H1 (cell line): ENCODE data around the gene SPEF1. TPM values are rescaled to one million over a fixed set of nuclear protein-coding genes. Genes with fewer than 3 reads are reported as not detected.

Experiments used
- CEBPB ChIP-seq: IDR thresholded peaks from 2 replicates; pipeline ENCODE4 v1.6.1; 2012; ENCODE audit warnings: low read depth, low read length
- GTF2F1 ChIP-seq: IDR thresholded peaks from 2 replicates; pipeline ENCODE4 v1.6.1; 2012; ENCODE audit warnings: low read depth, low read length, improper control_type of control experiment, borderline replicate concordance
- JUND ChIP-seq: IDR thresholded peaks from 2 replicates; pipeline ENCODE4 v1.6.1; 2011; ENCODE audit warnings: mild to moderate bottlenecking, improper control_type of control experiment, low read length
- NRF1 ChIP-seq: IDR thresholded peaks from 2 replicates; pipeline ENCODE4 v1.6.1; 2011; ENCODE audit warnings: mild to moderate bottlenecking, low read depth, low read length, improper control_type of control experiment
- polyA plus RNA-seq, 7 experiments: library from polyadenylated mRNA; depleted of rRNA in 3 of 7; stranded (reverse) in 5 of 7; unstranded in 2 of 7; fragments of >200 nt in 5 of 7; fragments of 200-250 nt in 2 of 7; gene quantifications; 1 replicate in 5 of 7; 2 replicates in 1 of 7; 4 replicates in 1 of 7; pipeline versions ENCODE4 v1.2.1 to v1.2.3, GENCODE V29; 2011 to 2013; ENCODE audit warnings: missing spikeins in 2 of 7, mixed read lengths in 2 of 7
- total RNA-seq: library from RNA; stranded (reverse); fragmentation: NEBNext Ultra II Directional; extraction: Animal tissue kit (Norgen Biotek cat#: 25700); gene quantifications from 2 replicates; pipeline ENCODE4 v1.2.1, GENCODE V29; 2021
- TF ChIP-seq, protein P1 (sequence below): fragments of 300-600 bp; sonication (generic); IDR thresholded peaks from 2 replicates; pipeline ENCODE4 v1.7.1; 2012; ENCODE audit warnings: low read length, moderate library complexity, mild to moderate bottlenecking, inconsistent platforms; ENCODE audit not compliant: insufficient replicate concordance
- TF ChIP-seq, protein P2 (sequence below): IDR thresholded peaks from 2 replicates; pipeline ENCODE4 v1.6.1; 2012; ENCODE audit warnings: low read length, inconsistent platforms

SPEF1 gene
- total and polyA plus RNA-seq, 2 of the 8 experiments (the other 6 are each of a cell fraction or from before 2014, with no cell fraction given), result 0.51 to 0.71 TPM

DNA sequence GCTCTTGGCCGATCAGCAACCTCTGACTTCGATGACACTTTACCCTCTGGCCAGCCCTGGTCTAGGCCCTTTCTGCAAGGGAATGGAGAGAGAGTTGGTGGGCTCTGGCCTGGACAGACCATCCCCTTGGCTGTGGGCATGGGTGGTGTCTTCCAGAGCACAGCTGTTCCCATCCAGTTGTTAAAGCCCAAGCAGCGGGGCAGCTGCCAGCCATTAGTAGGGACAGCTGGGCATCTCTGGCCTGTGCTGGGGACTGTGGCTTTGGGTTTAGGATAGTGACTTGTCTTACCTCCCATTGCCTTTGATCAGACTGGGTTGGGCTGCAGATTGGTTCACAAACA is 17.6 kb upstream of the SPEF1 start (continued):
- TF ChIP-seq, protein P1, sequence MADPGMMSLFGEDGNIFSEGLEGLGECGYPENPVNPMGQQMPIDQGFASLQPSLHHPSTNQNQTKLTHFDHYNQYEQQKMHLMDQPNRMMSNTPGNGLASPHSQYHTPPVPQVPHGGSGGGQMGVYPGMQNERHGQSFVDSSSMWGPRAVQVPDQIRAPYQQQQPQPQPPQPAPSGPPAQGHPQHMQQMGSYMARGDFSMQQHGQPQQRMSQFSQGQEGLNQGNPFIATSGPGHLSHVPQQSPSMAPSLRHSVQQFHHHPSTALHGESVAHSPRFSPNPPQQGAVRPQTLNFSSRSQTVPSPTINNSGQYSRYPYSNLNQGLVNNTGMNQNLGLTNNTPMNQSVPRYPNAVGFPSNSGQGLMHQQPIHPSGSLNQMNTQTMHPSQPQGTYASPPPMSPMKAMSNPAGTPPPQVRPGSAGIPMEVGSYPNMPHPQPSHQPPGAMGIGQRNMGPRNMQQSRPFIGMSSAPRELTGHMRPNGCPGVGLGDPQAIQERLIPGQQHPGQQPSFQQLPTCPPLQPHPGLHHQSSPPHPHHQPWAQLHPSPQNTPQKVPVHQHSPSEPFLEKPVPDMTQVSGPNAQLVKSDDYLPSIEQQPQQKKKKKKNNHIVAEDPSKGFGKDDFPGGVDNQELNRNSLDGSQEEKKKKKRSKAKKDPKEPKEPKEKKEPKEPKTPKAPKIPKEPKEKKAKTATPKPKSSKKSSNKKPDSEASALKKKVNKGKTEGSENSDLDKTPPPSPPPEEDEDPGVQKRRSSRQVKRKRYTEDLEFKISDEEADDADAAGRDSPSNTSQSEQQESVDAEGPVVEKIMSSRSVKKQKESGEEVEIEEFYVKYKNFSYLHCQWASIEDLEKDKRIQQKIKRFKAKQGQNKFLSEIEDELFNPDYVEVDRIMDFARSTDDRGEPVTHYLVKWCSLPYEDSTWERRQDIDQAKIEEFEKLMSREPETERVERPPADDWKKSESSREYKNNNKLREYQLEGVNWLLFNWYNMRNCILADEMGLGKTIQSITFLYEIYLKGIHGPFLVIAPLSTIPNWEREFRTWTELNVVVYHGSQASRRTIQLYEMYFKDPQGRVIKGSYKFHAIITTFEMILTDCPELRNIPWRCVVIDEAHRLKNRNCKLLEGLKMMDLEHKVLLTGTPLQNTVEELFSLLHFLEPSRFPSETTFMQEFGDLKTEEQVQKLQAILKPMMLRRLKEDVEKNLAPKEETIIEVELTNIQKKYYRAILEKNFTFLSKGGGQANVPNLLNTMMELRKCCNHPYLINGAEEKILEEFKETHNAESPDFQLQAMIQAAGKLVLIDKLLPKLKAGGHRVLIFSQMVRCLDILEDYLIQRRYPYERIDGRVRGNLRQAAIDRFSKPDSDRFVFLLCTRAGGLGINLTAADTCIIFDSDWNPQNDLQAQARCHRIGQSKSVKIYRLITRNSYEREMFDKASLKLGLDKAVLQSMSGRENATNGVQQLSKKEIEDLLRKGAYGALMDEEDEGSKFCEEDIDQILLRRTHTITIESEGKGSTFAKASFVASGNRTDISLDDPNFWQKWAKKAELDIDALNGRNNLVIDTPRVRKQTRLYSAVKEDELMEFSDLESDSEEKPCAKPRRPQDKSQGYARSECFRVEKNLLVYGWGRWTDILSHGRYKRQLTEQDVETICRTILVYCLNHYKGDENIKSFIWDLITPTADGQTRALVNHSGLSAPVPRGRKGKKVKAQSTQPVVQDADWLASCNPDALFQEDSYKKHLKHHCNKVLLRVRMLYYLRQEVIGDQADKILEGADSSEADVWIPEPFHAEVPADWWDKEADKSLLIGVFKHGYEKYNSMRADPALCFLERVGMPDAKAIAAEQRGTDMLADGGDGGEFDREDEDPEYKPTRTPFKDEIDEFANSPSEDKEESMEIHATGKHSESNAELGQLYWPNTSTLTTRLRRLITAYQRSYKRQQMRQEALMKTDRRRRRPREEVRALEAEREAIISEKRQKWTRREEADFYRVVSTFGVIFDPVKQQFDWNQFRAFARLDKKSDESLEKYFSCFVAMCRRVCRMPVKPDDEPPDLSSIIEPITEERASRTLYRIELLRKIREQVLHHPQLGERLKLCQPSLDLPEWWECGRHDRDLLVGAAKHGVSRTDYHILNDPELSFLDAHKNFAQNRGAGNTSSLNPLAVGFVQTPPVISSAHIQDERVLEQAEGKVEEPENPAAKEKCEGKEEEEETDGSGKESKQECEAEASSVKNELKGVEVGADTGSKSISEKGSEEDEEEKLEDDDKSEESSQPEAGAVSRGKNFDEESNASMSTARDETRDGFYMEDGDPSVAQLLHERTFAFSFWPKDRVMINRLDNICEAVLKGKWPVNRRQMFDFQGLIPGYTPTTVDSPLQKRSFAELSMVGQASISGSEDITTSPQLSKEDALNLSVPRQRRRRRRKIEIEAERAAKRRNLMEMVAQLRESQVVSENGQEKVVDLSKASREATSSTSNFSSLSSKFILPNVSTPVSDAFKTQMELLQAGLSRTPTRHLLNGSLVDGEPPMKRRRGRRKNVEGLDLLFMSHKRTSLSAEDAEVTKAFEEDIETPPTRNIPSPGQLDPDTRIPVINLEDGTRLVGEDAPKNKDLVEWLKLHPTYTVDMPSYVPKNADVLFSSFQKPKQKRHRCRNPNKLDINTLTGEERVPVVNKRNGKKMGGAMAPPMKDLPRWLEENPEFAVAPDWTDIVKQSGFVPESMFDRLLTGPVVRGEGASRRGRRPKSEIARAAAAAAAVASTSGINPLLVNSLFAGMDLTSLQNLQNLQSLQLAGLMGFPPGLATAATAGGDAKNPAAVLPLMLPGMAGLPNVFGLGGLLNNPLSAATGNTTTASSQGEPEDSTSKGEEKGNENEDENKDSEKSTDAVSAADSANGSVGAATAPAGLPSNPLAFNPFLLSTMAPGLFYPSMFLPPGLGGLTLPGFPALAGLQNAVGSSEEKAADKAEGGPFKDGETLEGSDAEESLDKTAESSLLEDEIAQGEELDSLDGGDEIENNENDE, result no peak
- TF ChIP-seq NRF1 (no peak), JUND (no peak), CEBPB (no peak), GTF2F1 (no peak)
- TF ChIP-seq, protein P2, sequence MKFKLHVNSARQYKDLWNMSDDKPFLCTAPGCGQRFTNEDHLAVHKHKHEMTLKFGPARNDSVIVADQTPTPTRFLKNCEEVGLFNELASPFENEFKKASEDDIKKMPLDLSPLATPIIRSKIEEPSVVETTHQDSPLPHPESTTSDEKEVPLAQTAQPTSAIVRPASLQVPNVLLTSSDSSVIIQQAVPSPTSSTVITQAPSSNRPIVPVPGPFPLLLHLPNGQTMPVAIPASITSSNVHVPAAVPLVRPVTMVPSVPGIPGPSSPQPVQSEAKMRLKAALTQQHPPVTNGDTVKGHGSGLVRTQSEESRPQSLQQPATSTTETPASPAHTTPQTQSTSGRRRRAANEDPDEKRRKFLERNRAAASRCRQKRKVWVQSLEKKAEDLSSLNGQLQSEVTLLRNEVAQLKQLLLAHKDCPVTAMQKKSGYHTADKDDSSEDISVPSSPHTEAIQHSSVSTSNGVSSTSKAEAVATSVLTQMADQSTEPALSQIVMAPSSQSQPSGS, result no peak
